HEK293 (cell line): ENCODE measurements around the gene PLEKHA6.

Source experiments
- CTCF ChIA-PET: fragments of 350-600 bp; formaldehyde crosslinking; extraction: SDS; loops from one replicate; lab custom pipeline; 2021; ENCODE audit warnings: antibody characterized with exemption; lab: Yijun Ruan, JAX
- POLR2A ChIA-PET: fragments of 300-600 bp; formaldehyde crosslinking; extraction: SDS; loops from one replicate; lab custom pipeline; 2020; ENCODE audit warnings: antibody characterized with exemption, inconsistent platforms; lab: Yijun Ruan, JAX
- H3K27ac ChIP-seq: fragments of 200-500 bp; sonication (Bioruptor generic); 2 replicates; pipeline ENCODE4 v1.5.1; 2014; ENCODE audit warnings: low read depth, low read length, control low read depth, inconsistent platforms; ENCODE audit errors: extremely low read depth
- H3K36me3 ChIP-seq, 2 experiments: fragments of 200-500 bp in 1 of 2; sonication (Bioruptor generic) in 1 of 2; 1 replicate in 1 of 2; 2 replicates in 1 of 2; pipeline ENCODE4 v1.5.1; 2014 to 2017; ENCODE audit warnings: inconsistent platforms in 2 of 2, low read length in 2 of 2; ENCODE audit not compliant: control insufficient read depth in 2 of 2, insufficient read depth in 1 of 2
- H3K4me1 ChIP-seq: fragments of 200-500 bp; sonication (Bioruptor generic); 2 replicates; pipeline ENCODE4 v1.5.1; 2014; ENCODE audit warnings: mild to moderate bottlenecking, low read length, inconsistent platforms; ENCODE audit not compliant: control insufficient read depth, insufficient read depth
- H3K4me3 ChIP-seq: 2 replicates; pipeline ENCODE4 v1.5.1; 2011; ENCODE audit warnings: low read depth, mild to moderate bottlenecking, control low read depth, low read length, moderate library complexity
- H3K9me3 ChIP-seq: fragments of 200-500 bp; sonication (Bioruptor generic); 2 replicates; pipeline ENCODE4 v1.5.1; 2014; ENCODE audit warnings: low read depth, low read length, inconsistent platforms; ENCODE audit not compliant: control insufficient read depth, insufficient read depth
- BCL11A ChIP-seq: fragments of 450-650 bp; formaldehyde crosslinking; IDR thresholded peaks from 2 replicates; pipeline ENCODE4 v1.5.1; 2016; ENCODE audit warnings: low read depth, missing biosample characterization, missing genetic modification characterization
- CTCF ChIP-seq: fragments of 450-650 bp; formaldehyde crosslinking; IDR thresholded peaks from 2 replicates; pipeline ENCODE4 v1.5.1; 2016; ENCODE audit warnings: missing biosample characterization, missing genetic modification characterization
- IKZF3 ChIP-seq: fragments of 450-650 bp; IDR thresholded peaks from 2 replicates; pipeline ENCODE4 v1.5.0; 2018; ENCODE audit warnings: missing biosample characterization, mild to moderate bottlenecking, missing genetic modification characterization, moderate library complexity
- PATZ1 ChIP-seq: fragments of 450-650 bp; formaldehyde crosslinking; IDR thresholded peaks from 2 replicates; pipeline ENCODE4 v1.5.1; 2016; ENCODE audit warnings: missing biosample characterization, missing genetic modification characterization
- PRDM6 ChIP-seq: fragments of 450-650 bp; formaldehyde crosslinking; IDR thresholded peaks from 2 replicates; pipeline ENCODE4 v1.5.1; 2017; ENCODE audit warnings: missing biosample characterization, missing genetic modification characterization
- REST ChIP-seq: fragments of 450-650 bp; formaldehyde crosslinking; IDR thresholded peaks from 2 replicates; pipeline ENCODE4 v1.5.1; 2016; ENCODE audit warnings: missing biosample characterization, missing genetic modification characterization
- SETDB1 ChIP-seq: IDR thresholded peaks from one replicate; pipeline ENCODE4 v1.6.1; 2017; ENCODE audit warnings: mild to moderate bottlenecking, low read length, moderate library complexity, mixed read lengths; ENCODE audit not compliant: insufficient read length
- SP3 ChIP-seq: fragments of 450-650 bp; formaldehyde crosslinking; IDR thresholded peaks from 2 replicates; pipeline ENCODE4 v1.5.1; 2016; ENCODE audit warnings: missing biosample characterization, missing genetic modification characterization
- ZBTB7A ChIP-seq: fragments of 450-650 bp; formaldehyde crosslinking; IDR thresholded peaks from 2 replicates; pipeline ENCODE4 v1.5.1; 2016; ENCODE audit warnings: low read depth, missing biosample characterization, missing genetic modification characterization
- ZNF114 ChIP-seq: fragments of 450-650 bp; formaldehyde crosslinking; IDR thresholded peaks from 2 replicates; pipeline ENCODE4 v1.5.0; 2017; ENCODE audit warnings: missing biosample characterization, missing genetic modification characterization
- ZNF132 ChIP-seq: fragments of 450-650 bp; formaldehyde crosslinking; IDR thresholded peaks from 2 replicates; pipeline ENCODE4 v1.5.1; 2017; ENCODE audit warnings: missing biosample characterization, missing genetic modification characterization, borderline replicate concordance
- ZNF211 ChIP-seq: fragments of 450-650 bp; formaldehyde crosslinking; IDR thresholded peaks from 2 replicates; pipeline ENCODE4 v1.5.1; 2016; ENCODE audit warnings: low read depth, missing biosample characterization, missing genetic modification characterization
- ZNF221 ChIP-seq: fragments of 450-650 bp; formaldehyde crosslinking; IDR thresholded peaks from 2 replicates; pipeline ENCODE4 v1.5.1; 2017; ENCODE audit warnings: missing biosample characterization, missing genetic modification characterization, borderline replicate concordance
- ZNF248 ChIP-seq: fragments of 450-650 bp; formaldehyde crosslinking; IDR thresholded peaks from 2 replicates; pipeline ENCODE4 v1.5.1; 2017; ENCODE audit warnings: missing biosample characterization, missing genetic modification characterization
- ZNF302 ChIP-seq: fragments of 450-650 bp; formaldehyde crosslinking; IDR thresholded peaks from 2 replicates; pipeline ENCODE4 v1.5.1; 2016; ENCODE audit warnings: missing biosample characterization, missing genetic modification characterization, low read depth
- ZNF350 ChIP-seq: fragments of 450-650 bp; formaldehyde crosslinking; IDR thresholded peaks from 2 replicates; pipeline ENCODE4 v1.5.0; 2017; ENCODE audit warnings: missing biosample characterization, mild to moderate bottlenecking, missing genetic modification characterization
- ZNF354C ChIP-seq: fragments of 450-650 bp; formaldehyde crosslinking; IDR thresholded peaks from 2 replicates; pipeline ENCODE4 v1.5.1; 2016; ENCODE audit warnings: missing biosample characterization, missing genetic modification characterization, low read depth, borderline replicate concordance
- ZNF423 ChIP-seq: fragments of 450-650 bp; formaldehyde crosslinking; IDR thresholded peaks from 2 replicates; pipeline ENCODE4 v1.5.1; 2016; ENCODE audit warnings: missing biosample characterization, missing genetic modification characterization
- ZNF624 ChIP-seq: fragments of 450-650 bp; formaldehyde crosslinking; IDR thresholded peaks from 2 replicates; pipeline ENCODE4 v1.5.1; 2017; ENCODE audit warnings: missing biosample characterization, missing genetic modification characterization
- ZNF664 ChIP-seq: fragments of 450-650 bp; formaldehyde crosslinking; IDR thresholded peaks from 2 replicates; pipeline ENCODE4 v1.5.1; 2016; ENCODE audit warnings: missing biosample characterization, missing genetic modification characterization
- ZNF704 ChIP-seq: fragments of 450-650 bp; formaldehyde crosslinking; IDR thresholded peaks from 2 replicates; pipeline ENCODE4 v1.5.1; 2016; ENCODE audit warnings: missing biosample characterization, missing genetic modification characterization
- ZNF791 ChIP-seq: fragments of 450-650 bp; formaldehyde crosslinking; IDR thresholded peaks from 2 replicates; pipeline ENCODE4 v1.5.1; 2016; ENCODE audit warnings: missing biosample characterization, missing genetic modification characterization

The PLEKHA6 gene

GRCh38 chr1:204327359-204327758, 32.4 kb downstream of the PLEKHA6 start (continued):
- no peak for TF ChIP-seq ZNF423 (tag by site-specific recombination)
- TF ChIP-seq, all 188 proteins: peak for 2

GRCh38 chr1:204326771-204327300, 32.9 kb downstream of the PLEKHA6 start:
- no peak for TF ChIP-seq ZNF248 (tag by site-specific recombination)
- TF ChIP-seq ZNF664: no peak
- TF ChIP-seq ZBTB7A: no peak
- TF ChIP-seq PATZ1 (tag by site-specific recombination): no peak
- TF ChIP-seq IKZF3: no peak
- no peak for TF ChIP-seq ZNF114 (tag by site-specific recombination)
- TF ChIP-seq ZNF354C: no peak
- TF ChIP-seq SP3: no peak
- no peak for TF ChIP-seq ZNF704 (tag by site-specific recombination)
- TF ChIP-seq PRDM6: no peak
- TF ChIP-seq REST (tag by site-specific recombination): no peak
- TF ChIP-seq, all 188 proteins: peak for 0
- no peaks in the 10 kb centered on the region for H3K4me1 ChIP-seq
- ChIA-PET CTCF (no interaction called here), POLR2A (no interaction called here)
- no peaks in the 10 kb centered on the region for H3K36me3 ChIP-seq
- no peaks in the 10 kb centered on the region for H3K9me3 ChIP-seq
- H3K4me3 ChIP-seq: no peak overlapping the region
- no peak overlapping the region for H3K27ac ChIP-seq

- Histone ChIP-seq H3K4me1 (no peaks in the 10 kb centered on the region), H3K27ac (no peak overlapping the region), H3K36me3 (no peaks in the 10 kb centered on the region), H3K4me3 (no peak overlapping the region), H3K9me3 (no peaks in the 10 kb centered on the region)
- ChIA-PET CTCF (no interaction called here), POLR2A (no interaction called here)
- no peak for TF ChIP-seq SETDB1
- TF ChIP-seq ZNF302: no peak
- no peak for TF ChIP-seq ZNF791 (tag by site-specific recombination)
- TF ChIP-seq ZNF211 (tag by site-specific recombination): no peak
- TF ChIP-seq CTCF (tag by site-specific recombination): no peak
- no peak for TF ChIP-seq ZNF132 (tag by site-specific recombination)
- TF ChIP-seq BCL11A (tag by site-specific recombination): no peak
- TF ChIP-seq ZNF221 (tag by site-specific recombination): no peak
- TF ChIP-seq ZNF350 (tag by site-specific recombination): no peak
- TF ChIP-seq ZNF624 (tag by site-specific recombination): no peak
Measured at GRCh38 chr1:204325944-204326343, 33.8 kb downstream of the PLEKHA6 start.
